PC-3 (cell line): ENCODE data around the gene TIMM29. TPM values are rescaled to one million over a fixed set of nuclear protein-coding genes. Genes with fewer than 3 reads are reported as not detected.

ENCODE experiments used
- ATAC-seq: fragments of 200-7000 bp; cut with Tn5 transposase; 2 replicates; pipeline ENCODE4 v1.9.1; 2020; ENCODE audit warnings: mild to moderate bottlenecking, moderate library complexity
- BruUV-seq: library from RNA; stranded (reverse); fragments of 400-500 nt; replicated peaks from 2 replicates; lab custom pipeline; 2021; lab: Mats Ljungman, UMichigan
- CTCF ChIA-PET: fragments of 300-600 bp; sonication (Branson Sonifier 250); formaldehyde crosslinking; loops from one replicate; lab custom pipeline; 2022; ENCODE audit warnings: antibody characterized with exemption; lab: Charles Lee
- POLR2A ChIA-PET: fragments of 300-600 bp; sonication (Branson Sonifier 250); formaldehyde crosslinking; loops from one replicate; lab custom pipeline; 2022; ENCODE audit warnings: antibody characterized with exemption; ENCODE audit not compliant: unreplicated experiment; lab: Charles Lee
- DNase-seq: peaks from one replicate; pipeline ENCODE4 v3.0.0-alpha.2; 2015
- H2AFZ ChIP-seq: fragments of 300-600 bp; sonication (generic); 2 replicates; pipeline ENCODE4 v1.6.0; 2016; ENCODE audit warnings: antibody characterized with exemption, low read length
- H3F3A ChIP-seq: fragments of 300-600 bp; sonication (generic); one replicate; pipeline ENCODE4 v1.6.0; 2017; ENCODE audit warnings: antibody characterized with exemption, low read length, control low read depth, mild to moderate bottlenecking; ENCODE audit not compliant: unreplicated experiment
- H3K27ac ChIP-seq: fragments of 300-600 bp; sonication (generic); 2 replicates; pipeline ENCODE4 v1.5.1; 2016; ENCODE audit warnings: mild to moderate bottlenecking, low read length
- H3K27me3 ChIP-seq: fragments of 300-600 bp; sonication (generic); 2 replicates; pipeline ENCODE4 v1.6.1; 2016; ENCODE audit warnings: low read length, mixed read lengths
- H3K36me3 ChIP-seq: fragments of 300-600 bp; sonication (generic); 2 replicates; pipeline ENCODE4 v1.6.1; 2016; ENCODE audit warnings: low read depth, mixed run types, low read length, mixed read lengths
- H3K4me1 ChIP-seq: fragments of 300-600 bp; sonication (generic); 2 replicates; pipeline ENCODE4 v1.5.1; 2016; ENCODE audit warnings: low read length; ENCODE audit not compliant: insufficient read depth
- H3K4me2 ChIP-seq: fragments of 300-600 bp; sonication (generic); 2 replicates; pipeline ENCODE4 v1.6.0; 2016; ENCODE audit warnings: low read length
- H3K4me3 ChIP-seq: fragments of 300-600 bp; sonication (generic); 2 replicates; pipeline ENCODE4 v1.5.1; 2016; ENCODE audit warnings: mild to moderate bottlenecking, low read length, mixed read lengths
- H3K79me2 ChIP-seq: fragments of 300-600 bp; sonication (generic); 2 replicates; pipeline ENCODE4 v1.6.1; 2017; ENCODE audit warnings: low read length, mixed read lengths
- H3K9ac ChIP-seq: fragments of 300-600 bp; sonication (generic); 2 replicates; pipeline ENCODE4 v1.6.0; 2016; ENCODE audit warnings: mild to moderate bottlenecking, low read length
- H3K9me2 ChIP-seq: fragments of 300-600 bp; sonication (generic); replicated peaks from 2 replicates; pipeline ENCODE4 v1.6.1; 2016; ENCODE audit warnings: mixed run types, low read length, mixed read lengths
- H3K9me3 ChIP-seq: fragments of 300-600 bp; sonication (generic); 2 replicates; pipeline ENCODE4 v1.6.1; 2016; ENCODE audit warnings: low read length, mixed read lengths
- H4K20me1 ChIP-seq: fragments of 300-600 bp; sonication (generic); 2 replicates; pipeline ENCODE4 v1.6.1; 2016; ENCODE audit warnings: low read length, mixed read lengths
- EZH2 ChIP-seq: fragments of 300-600 bp; sonication (generic); IDR thresholded peaks from one replicate; pipeline ENCODE4 v1.6.1; 2017; ENCODE audit warnings: antibody characterized with exemption, mild to moderate bottlenecking, low read length; ENCODE audit not compliant: unreplicated experiment
- EZH2phosphoT487 ChIP-seq: fragments of 300-600 bp; sonication (generic); IDR thresholded peaks from 2 replicates; pipeline ENCODE4 v1.6.1; 2018; ENCODE audit warnings: mild to moderate bottlenecking, antibody characterized with exemption, low read length, borderline replicate concordance
- intact Hi-C: fragments of 100-400 bp; cut with micrococcal nuclease; formaldehyde crosslinking; loops from 2 replicates; pipeline ENCODE4 v1.9.0; 2023
- total RNA-seq: library from RNA; depleted of rRNA; stranded (reverse); fragments of >200 nt; gene quantifications from 2 replicates; pipeline ENCODE4 v1.2.3, GENCODE V29; 2014
- TF ChIP-seq, protein P1 (sequence below): fragments of 300-600 bp; sonication (generic); conservative IDR thresholded peaks from 2 replicates; pipeline ENCODE4 v1.5.1; 2017; ENCODE audit warnings: antibody characterized with exemption, low read depth, mild to moderate bottlenecking, low read length

Gene TIMM29
- total RNA-seq, 1 experiment from 2014 or later: 60.7 TPM

DNA sequence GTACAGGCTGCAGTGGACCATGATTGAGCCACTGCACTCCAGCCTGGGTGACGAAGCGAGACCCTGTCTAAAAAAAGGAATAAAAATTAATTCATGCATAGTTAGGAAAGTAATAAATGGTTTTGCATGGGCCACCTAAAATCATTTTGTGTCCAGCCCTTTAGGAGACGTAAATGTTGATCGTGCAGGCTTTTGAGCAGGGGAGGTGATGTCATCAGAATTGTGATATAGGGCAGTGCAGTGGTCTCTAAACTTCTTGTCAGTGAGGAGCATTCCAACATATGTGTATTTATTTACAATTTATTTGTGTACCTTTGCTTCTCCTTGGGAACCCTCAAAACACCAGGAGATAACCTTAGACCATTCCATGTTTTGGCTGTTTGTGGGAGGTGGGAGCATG lies 35.3 kb downstream of the TIMM29 start:
- peak overlapping the region; percentile 94; the same call in 1 of the 2 replicates for H3K4me2 ChIP-seq
- H3K4me3 ChIP-seq: no peak overlapping the region
- BruUV-seq: no TSS peak
- H3K9me2 ChIP-seq: no peaks in the 10 kb centered on the region
- intact Hi-C loops: no loop called here
- no peak overlapping the region for H3K9ac ChIP-seq
- no peak for DNase-seq
- ChIA-PET CTCF (no interaction called here), POLR2A (no interaction called here)
- peaks cover 44% of the 10 kb centered on the region for H4K20me1 ChIP-seq
- H3F3A ChIP-seq: no peaks in the 10 kb centered on the region
- H3K4me1 ChIP-seq: peaks cover 23% of the 10 kb centered on the region
- H3K9me3 ChIP-seq: no peaks in the 10 kb centered on the region
- TF ChIP-seq, protein P1, sequence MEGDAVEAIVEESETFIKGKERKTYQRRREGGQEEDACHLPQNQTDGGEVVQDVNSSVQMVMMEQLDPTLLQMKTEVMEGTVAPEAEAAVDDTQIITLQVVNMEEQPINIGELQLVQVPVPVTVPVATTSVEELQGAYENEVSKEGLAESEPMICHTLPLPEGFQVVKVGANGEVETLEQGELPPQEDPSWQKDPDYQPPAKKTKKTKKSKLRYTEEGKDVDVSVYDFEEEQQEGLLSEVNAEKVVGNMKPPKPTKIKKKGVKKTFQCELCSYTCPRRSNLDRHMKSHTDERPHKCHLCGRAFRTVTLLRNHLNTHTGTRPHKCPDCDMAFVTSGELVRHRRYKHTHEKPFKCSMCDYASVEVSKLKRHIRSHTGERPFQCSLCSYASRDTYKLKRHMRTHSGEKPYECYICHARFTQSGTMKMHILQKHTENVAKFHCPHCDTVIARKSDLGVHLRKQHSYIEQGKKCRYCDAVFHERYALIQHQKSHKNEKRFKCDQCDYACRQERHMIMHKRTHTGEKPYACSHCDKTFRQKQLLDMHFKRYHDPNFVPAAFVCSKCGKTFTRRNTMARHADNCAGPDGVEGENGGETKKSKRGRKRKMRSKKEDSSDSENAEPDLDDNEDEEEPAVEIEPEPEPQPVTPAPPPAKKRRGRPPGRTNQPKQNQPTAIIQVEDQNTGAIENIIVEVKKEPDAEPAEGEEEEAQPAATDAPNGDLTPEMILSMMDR: no peak
- no peak for TF ChIP-seq EZH2phosphoT487
- TF ChIP-seq EZH2: no peak
- peaks cover 5% of the 10 kb centered on the region; the same call in 1 of the 2 replicates for H3K36me3 ChIP-seq
- ATAC-seq: no peak
- H2AFZ ChIP-seq: no peak overlapping the region
- no peaks in the 10 kb centered on the region for H3K27me3 ChIP-seq
- H3K79me2 ChIP-seq: peaks cover 85% of the 10 kb centered on the region
- H3K27ac ChIP-seq: no peak overlapping the region

DNA sequence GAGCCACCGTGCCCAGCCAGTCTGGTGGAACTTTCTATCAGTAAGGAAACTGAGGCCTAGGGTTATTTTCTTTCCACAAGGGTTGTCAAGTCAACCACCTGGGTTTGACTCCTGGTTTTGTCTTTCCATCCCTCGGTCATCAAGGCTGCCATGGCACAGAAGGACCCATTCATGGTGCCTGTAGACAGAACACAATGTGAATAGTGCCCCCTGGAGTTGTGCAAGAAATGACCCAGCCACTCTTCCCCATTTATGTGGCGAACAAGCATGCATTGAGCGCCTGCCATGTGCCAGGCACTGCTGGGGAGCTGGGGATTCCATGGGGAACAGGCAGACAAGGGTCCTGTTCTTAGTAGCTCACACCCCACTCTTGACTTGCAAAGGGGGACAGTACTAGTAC lies 36.3 kb downstream of the TIMM29 start:
- TF ChIP-seq EZH2: no peak
- TF ChIP-seq, protein P1: peak; percentile 51
- Histone ChIP-seq H3K9me2 (no peaks in the 10 kb centered on the region), H3K79me2 (peaks cover 90% of the 10 kb centered on the region), H3F3A (no peaks in the 10 kb centered on the region), H3K27ac (no peak overlapping the region), H2AFZ (no peak overlapping the region), H3K9me3 (no peaks in the 10 kb centered on the region), H3K9ac (no peak overlapping the region), H3K36me3 (peaks cover 5% of the 10 kb centered on the region; the same call in 1 of the 2 replicates), H3K4me1 (peaks cover 19% of the 10 kb centered on the region), H3K27me3 (no peaks in the 10 kb centered on the region), H3K4me2 (no peak overlapping the region), H3K4me3 (no peak overlapping the region), H4K20me1 (peaks cover 51% of the 10 kb centered on the region)
- intact Hi-C loops: no loop called here
- ChIA-PET CTCF (no interaction called here), POLR2A (no interaction called here)
- no TSS peak for BruUV-seq
- ATAC-seq: no peak
- DNase-seq: no peak

DNA sequence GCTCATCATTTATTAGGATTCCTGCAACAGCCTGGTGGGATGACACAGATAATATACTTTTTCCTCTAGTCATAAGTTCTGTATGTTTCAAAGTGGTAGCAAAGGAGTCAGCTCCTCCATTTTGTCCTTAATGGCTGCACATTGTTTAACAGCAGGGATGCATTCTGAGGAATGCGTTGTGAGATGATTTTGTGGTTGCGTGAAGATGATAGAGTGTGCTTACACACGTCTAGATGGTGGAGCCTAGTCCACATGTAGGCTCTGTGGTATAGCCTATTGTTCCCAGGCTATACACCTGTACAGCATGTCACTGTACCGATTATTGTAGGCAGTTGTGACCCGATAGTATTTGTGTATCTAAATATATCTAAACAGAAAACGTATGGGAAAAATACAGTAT lies 36.8 kb downstream of the TIMM29 start:
- intact Hi-C loops: no loop called here
- CTCF ChIA-PET: no interaction called here

More for the DNA sequence above, 36.8 kb downstream of the TIMM29 start:
- Histone ChIP-seq H3K79me2 (peaks cover 90% of the 10 kb centered on the region), H4K20me1 (peaks cover 55% of the 10 kb centered on the region), H3K9me3 (no peaks in the 10 kb centered on the region), H3F3A (no peaks in the 10 kb centered on the region), H3K27ac (no peak overlapping the region), H3K4me1 (peaks cover 15% of the 10 kb centered on the region; the same call in 1 of the 2 replicates), H3K4me2 (no peak overlapping the region), H3K27me3 (no peaks in the 10 kb centered on the region), H3K4me3 (no peak overlapping the region), H3K9me2 (no peaks in the 10 kb centered on the region), H3K9ac (no peak overlapping the region), H2AFZ (no peak overlapping the region), H3K36me3 (peaks cover 5% of the 10 kb centered on the region; the same call in 1 of the 2 replicates)
- DNase-seq: no peak
- POLR2A ChIA-PET: no interaction called here
- no TSS peak for BruUV-seq
- ATAC-seq: no peak
- TF ChIP-seq EZH2: no peak
